ENCODE results near the gene ZRANB1. TPM values are rescaled to one million over a fixed set of nuclear protein-coding genes. Genes with fewer than 3 reads are reported as not detected.

ZRANB1 gene
- total RNA-seq, 2 experiments from 2014 or later: 9.5 to 10.1 TPM

GRCh38 chr10:125011926-125012705 lies 70.2 kb downstream of the ZRANB1 start:
- H3K4me1 Mint-ChIP-seq (ENCODE audit: low read depth): no peaks in the 10 kb centered on the region
- intact Hi-C loops (cut with micrococcal nuclease): no loop called here

GRCh38 chr10:125012851-125013528 lies 71.1 kb downstream of the ZRANB1 start:
- ChIA-PET POLR2A (no interaction called here), CTCF (no interaction called here)
- no peak overlapping the region for H3K4me3 Mint-ChIP-seq
- ATAC-seq (no peak), DNase-seq (no peak)
- no peaks in the 10 kb centered on the region for H3K9me3 Mint-ChIP-seq
- no peak overlapping the region for H3K27ac Mint-ChIP-seq
- TF ChIP-seq CTCF (IDR thresholded peaks at IDR 0.05): no peak
- intact Hi-C loops (cut with micrococcal nuclease): no loop called here
- H3K4me1 Mint-ChIP-seq (ENCODE audit: low read depth): no peaks in the 10 kb centered on the region
- peaks cover 4% of the 10 kb centered on the region for H3K27me3 Mint-ChIP-seq
- H3K36me3 Mint-ChIP-seq (ENCODE audit: low read depth): no peaks in the 10 kb centered on the region

More at GRCh38 chr10:125011926-125012705, 70.2 kb downstream of the ZRANB1 start:
- POLR2A ChIA-PET: no interaction called here
- CTCF ChIA-PET: no interaction called here
- no peak overlapping the region for H3K27ac Mint-ChIP-seq
- no peak for ATAC-seq
- H3K4me3 Mint-ChIP-seq: no peak overlapping the region
- H3K27me3 Mint-ChIP-seq: peaks cover 4% of the 10 kb centered on the region
- no peaks in the 10 kb centered on the region for H3K36me3 Mint-ChIP-seq (ENCODE audit: low read depth)
- no peak for TF ChIP-seq CTCF (IDR thresholded peaks at IDR 0.05)
- no peak for DNase-seq
- no peaks in the 10 kb centered on the region for H3K9me3 Mint-ChIP-seq

GRCh38 chr10:125013529-125013872 lies 71.6 kb downstream of the ZRANB1 start:
- H3K27me3 Mint-ChIP-seq: peaks cover 4% of the 10 kb centered on the region
- no peaks in the 10 kb centered on the region for H3K4me1 Mint-ChIP-seq (ENCODE audit: low read depth)
- H3K36me3 Mint-ChIP-seq (ENCODE audit: low read depth): no peaks in the 10 kb centered on the region
- H3K27ac Mint-ChIP-seq: no peak overlapping the region
- DNase-seq: no peak
- ChIA-PET CTCF (interaction anchor here (1.2 kb wide), 1 partner anchor 34 kb away, joined by 3 read pairs; no protein-coding TSS in a partner anchor), POLR2A (no interaction called here)
- no peaks in the 10 kb centered on the region for H3K9me3 Mint-ChIP-seq
- ATAC-seq: no peak
- no peak overlapping the region for H3K4me3 Mint-ChIP-seq
- intact Hi-C loops (cut with micrococcal nuclease): no loop called here
- TF ChIP-seq CTCF (IDR thresholded peaks at IDR 0.05): no peak

GRCh38 chr10:125014086-125014830 lies 72.3 kb downstream of the ZRANB1 start:
- H3K36me3 Mint-ChIP-seq (ENCODE audit: low read depth): no peaks in the 10 kb centered on the region
- ChIA-PET POLR2A (no interaction called here), CTCF (interaction anchor here (1.2 to 1.3 kb wide), 2 partner anchors 22 to 33 kb away, joined by 3 to 4 read pairs; no protein-coding TSS in a partner anchor)
- no peak for TF ChIP-seq CTCF (IDR thresholded peaks at IDR 0.05)
- DNase-seq: no peak
- no peak overlapping the region for H3K27ac Mint-ChIP-seq
- H3K4me3 Mint-ChIP-seq: no peak overlapping the region
- H3K4me1 Mint-ChIP-seq (ENCODE audit: low read depth): no peaks in the 10 kb centered on the region
- peaks cover 4% of the 10 kb centered on the region for H3K27me3 Mint-ChIP-seq
- H3K9me3 Mint-ChIP-seq: no peaks in the 10 kb centered on the region
- no peak for ATAC-seq
- intact Hi-C loops (cut with micrococcal nuclease): no loop called here
